HL-60/S4 treated with phorbol 12-myristate 13-acetate at 8.2 ng/mL for 4 days and 3 days (cell line): ENCODE measurements around the gene MED29.

Experiments used
- in situ Hi-C: fragments of 300-500 bp; cut with MboI; formaldehyde crosslinking; loops from 2 replicates; pipeline ENCODE4 v1.15.0; 2022; ENCODE audit warnings: low sequenced_read_pairs

MED29 gene, protein sequence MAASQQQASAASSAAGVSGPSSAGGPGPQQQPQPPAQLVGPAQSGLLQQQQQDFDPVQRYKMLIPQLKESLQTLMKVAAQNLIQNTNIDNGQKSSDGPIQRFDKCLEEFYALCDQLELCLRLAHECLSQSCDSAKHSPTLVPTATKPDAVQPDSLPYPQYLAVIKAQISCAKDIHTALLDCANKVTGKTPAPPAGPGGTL

DNA sequence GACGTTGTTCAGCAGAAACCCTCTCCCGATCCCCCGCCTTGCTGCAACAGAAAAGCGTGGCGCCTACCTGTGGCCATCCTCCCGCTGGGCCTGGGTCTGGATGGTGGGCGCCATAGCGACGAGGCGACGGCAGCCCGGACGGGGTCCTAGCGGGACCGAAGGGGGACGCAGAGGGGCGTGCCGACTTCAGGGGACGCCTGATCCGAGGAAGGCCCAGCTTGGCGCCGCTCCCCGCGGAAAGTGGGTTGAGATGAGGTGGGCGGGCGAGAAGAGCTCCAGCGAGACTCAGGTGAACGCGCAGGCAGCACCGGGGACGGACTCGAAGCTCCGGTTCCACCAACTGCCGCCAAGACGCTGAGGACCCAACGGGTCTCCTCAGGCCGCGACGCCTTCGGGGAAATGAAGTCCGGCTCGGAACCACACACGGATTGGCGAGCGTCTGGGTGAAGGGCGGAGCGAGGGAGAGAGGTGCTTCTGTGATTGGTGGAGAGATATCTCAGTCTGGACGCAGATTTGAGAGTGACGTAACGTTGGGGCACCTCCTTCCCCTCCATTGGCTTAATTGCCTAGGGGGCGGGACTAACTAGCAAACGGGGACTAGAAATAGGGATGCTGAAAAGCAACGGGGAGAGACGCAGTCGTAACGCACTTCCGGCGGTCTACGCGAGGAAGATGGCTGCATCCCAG, at the start of gene MED29, which contains the start of gene PAF1:
Gene MED29, plus strand, starts transcription at position 628 of the 687 bp plus-strand sequence. Its CDS starts 45 bp downstream, at position 673.
Gene PAF1, minus strand, starts transcription at position 356 of the 687 bp plus-strand sequence. Its CDS starts 242 bp downstream, at position 114.
- in situ Hi-C loops = no loop called here

DNA sequence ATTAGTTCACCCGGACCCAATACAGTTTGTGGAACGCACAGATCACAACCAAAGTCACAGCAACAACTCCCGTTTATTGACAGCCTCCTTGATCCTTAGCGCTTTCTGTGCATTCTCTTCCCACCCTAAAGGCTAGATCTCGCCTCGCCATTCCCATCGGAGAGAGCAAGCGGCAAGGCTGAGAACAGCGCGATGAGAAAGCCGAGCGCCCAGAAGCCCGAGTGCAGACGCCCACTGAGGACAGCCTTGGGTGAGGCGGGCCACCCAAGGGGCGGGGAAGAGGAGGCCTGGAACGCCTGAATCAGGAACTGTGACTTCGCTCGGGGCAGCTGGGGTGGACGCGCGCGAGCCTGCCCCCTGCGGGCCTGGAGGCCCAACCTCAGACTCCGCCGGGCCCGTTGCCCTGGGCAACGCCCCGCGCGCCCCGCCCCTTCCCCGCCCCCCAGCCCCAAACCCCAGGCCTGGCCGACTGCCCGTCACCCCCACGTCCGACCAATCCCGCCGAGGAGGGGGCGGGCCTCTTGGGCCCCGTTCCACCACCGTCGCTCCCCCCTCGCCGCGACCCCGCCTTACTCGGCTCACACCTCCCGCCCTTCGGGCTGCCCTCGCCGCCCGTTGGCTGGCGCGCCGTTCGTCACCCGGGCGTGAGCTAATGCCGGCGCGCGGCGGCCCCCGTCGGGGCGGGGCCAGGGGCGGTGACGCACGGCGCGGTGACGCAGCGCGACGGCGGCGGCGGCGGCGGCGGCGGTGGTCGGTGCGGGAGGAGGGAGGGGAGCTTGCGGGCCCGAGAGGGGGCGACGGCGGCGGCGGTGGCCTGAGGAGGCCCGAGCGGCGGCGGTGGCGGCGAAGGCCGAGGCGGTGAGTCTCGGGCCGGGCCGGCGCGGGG, 49.2 kb upstream of the MED29 start, which contains the start of gene SAMD4B:
Gene SAMD4B, plus strand, starts transcription at position 703 of the 886 bp plus-strand sequence. CDS start 14,473 bp downstream, outside the sequence.
- in situ Hi-C loops = no loop called here

DNA sequence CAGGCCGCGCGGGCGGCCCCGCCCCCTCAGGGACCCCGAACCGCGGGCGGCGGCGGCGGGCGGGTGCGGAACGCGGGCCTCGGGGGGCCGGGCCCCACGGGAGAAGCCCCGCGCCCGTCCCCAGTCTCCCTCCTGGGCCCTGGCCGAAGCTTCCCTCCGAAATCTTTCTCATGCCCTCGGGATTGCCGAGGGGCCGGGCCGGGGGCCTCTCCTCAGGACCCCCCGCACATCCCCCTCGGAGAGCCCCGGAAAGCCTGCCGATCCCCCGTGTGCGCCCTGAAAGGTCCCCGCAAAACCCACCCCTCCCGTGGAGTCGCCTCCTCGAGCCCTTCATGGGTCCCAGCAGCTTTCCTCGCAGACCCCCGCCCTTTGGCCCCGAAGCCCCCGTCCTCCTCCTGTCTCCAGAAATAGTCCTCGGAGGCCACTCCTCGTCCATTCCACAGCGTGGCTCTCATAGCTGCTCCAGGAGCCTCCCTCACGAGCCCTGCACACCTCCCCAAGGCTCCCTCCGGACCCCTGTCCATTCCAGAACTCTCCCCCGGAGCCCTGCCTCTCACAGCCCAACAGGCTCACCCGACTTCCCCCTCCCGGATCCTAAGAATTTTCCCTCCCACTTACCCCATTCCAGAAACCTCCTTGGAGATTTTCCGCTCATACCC, 48.4 kb upstream of the MED29 start:
- in situ Hi-C loops = no loop called here

DNA sequence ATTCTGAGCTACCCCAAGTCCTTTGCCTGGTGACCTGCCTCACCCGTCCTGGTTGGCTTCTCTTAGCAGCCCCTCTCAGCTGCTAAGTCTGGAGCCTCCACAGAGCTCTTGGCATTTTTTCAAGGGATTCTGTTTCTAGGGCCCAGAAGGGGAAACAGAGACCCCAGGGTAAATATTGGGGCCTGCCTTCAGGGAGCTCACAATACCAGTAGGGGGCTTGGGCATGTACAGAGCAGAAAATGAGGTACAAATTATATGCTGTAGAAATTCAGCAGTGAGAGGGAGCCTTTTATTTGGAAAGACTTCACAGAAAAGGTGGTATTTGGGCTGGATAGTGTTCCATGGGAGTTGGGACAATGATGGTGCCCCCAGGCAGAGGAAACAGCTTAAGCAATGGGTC, 45.2 kb upstream of the MED29 start:
- in situ Hi-C loops = no loop called here

DNA sequence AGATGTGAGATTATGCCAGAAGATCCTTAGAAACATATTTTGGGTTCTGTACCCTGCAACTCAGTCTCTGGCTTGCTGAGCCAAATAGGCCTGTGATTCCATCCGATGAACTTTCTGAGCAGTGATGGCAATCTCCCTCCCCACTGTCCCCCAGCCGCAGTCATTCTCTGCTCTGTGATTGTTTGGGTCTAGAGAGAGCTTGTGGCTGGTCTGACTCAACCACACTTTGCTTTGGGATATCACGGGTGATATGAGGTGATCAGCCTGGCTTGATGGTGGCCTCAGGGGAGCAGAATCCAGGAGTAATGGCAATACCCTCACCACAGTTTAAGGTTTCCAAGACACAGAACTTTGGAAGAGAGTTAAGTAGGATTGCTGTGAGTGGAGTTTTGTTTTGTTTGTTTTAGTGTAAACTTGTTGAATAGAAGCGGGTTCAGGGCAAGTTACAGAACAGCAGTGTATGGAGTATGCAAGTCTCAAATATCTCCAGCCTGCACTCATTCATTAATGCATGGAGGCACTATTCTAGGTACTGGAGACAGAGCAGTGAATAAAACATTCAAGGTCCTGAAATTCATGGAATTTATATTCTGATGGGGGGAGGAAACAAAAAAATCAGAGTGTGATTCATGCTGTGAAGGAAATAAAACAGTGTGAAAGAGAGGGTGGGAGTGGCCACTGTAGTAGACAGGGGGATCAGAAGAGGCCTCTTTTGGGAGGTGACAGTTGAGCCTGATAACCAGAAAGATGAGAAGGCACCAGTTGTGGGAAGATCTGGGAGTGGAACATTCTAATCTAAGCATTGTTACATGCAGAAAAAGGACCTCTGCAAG, 43.6 kb upstream of the MED29 start:
- in situ Hi-C loops = no loop called here

DNA sequence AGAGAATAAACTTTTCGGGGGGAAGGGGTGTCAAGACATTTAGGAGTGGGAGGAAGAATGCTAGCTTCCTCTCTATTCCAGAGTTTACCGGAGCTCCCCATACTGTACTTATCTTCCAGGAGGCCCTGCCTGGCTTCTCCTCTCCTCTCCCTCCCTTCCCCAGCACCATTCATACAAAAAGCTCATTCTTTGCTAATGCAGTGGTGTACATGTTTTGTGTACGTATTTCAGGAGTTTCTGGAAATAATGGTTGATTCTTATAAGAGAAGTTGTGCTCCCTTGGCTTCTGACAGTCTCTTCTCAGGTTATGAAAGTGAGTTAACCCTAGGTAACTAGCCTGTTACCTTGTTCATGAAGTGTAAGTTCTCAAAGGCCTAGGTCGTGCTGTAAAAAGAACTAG, 41.9 kb upstream of the MED29 start:
- in situ Hi-C loops = no loop called here

DNA sequence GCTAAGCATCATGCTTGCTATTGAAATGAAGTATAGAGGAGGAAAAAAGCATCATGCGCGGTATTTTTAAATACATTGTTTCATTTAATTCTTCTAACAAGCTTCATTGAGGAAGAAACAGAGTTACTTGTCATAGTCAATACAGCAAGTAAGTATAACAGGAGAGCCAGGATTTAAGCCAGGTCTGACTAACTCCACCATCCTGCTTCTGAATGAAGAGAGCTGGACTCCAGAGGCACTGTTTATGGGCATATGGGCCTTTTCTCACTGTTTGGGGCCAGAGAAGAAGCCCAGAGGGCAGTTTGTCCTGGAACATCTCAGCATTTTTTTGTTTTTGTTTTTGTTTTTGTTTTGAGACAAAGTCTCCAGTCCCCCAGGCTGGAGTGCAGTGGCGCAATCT, 41.0 kb upstream of the MED29 start:
- in situ Hi-C loops = no loop called here

DNA sequence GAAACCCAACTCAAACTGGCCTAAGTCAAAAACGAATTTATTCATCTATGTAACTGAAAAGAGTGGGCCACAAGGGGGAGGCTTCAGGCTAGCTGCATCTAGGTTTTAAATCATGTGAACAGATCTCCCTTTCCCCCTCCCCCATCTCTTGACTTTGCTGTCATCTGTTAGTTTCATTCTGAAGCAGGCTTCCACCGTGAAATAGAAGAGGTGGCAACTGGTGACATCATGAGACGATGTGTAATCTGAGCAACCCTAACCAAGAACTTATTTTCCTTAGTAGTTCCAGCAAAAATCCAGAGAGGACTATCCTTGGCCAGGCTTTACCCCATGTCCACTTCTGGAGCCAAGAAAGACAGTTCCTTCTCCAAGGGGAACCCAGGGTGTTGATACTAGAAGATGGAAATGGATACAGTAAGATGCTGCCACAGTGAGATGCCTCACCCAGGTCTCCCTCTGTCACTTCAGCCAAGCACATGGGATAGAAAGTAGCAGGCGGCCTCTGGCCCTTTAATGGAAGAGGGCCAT, 39.6 kb upstream of the MED29 start:
- in situ Hi-C loops = no loop called here

DNA sequence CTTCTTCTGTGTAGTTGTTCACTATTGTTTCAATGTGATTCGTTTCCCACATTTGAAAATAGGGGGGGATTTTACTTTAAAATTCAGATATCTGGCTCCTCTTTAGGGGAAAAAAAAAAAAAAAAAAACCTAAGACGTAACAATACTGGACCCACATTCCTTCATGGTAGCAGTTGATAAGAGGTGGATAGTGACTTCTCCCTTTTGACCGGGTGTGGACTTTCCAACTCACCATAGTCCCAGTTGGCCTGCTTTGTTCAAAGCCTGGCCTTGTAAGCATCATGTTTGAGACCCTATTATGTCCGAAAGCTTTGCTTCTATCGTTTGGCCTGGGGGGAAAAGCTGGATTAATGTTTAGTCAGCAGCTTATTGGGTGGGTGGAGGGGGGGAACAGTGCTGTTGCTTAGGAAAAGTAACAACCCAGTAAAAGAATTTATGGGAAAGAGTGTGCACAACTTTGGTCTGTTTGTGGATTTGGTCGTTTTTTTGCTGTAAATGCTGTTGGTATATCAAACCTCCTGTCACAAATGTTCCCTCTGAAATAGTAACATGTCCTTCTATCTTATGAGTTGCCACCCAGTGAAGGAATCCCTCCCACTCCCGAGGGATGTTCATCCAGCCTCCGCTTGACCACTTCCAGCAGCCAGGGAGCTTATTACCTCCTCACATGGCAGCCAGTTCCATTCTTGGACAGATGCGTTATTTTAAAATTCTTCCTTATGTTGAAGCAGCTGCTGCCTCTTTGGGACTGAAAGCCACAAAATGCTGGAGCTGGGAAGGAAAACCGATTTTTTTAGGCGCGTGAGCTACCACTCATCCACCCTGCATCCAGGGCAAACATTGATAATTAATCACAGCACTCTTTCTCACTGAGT, 38.6 kb upstream of the MED29 start:
- in situ Hi-C loops = no loop called here

DNA sequence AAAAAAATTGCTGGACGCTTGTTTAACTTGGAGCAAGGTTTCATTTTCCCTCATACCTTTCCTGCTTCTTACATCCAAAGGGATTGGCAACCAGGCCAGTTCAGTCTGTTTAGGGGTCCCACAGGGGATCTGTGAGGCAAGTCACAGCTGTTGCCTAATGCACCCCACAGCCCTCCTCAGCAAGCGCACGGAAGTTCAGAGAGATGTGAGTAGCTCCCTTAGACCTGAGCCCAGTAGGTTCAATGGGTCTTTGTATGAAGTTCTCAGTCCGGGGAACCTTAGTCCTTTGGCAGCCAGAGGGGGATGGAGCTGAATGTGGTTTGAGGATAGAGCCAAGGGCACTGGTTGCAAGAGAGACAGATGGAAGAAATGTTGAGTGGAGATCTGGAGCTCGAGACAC, 35.9 kb upstream of the MED29 start:
- in situ Hi-C loops = no loop called here

DNA sequence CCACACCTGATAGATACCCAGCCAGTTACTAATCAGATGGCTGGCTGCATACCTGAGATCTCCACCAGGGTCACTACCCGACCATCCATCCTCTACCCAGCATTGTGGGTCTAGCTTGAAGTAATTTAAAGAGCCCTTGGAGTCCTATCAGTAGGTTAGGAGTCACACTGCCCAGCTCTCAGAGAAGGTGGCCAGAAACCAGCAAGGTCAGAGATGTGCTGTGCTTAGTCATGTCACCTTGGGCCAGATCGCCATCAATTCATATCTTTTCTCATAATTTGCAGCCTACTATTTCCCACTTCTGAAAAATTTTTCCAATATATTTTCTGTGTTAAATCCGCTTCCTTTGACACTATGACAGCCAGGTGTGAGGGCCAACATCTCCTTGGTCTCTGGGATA, 35.1 kb upstream of the MED29 start:
- in situ Hi-C loops = no loop called here

DNA sequence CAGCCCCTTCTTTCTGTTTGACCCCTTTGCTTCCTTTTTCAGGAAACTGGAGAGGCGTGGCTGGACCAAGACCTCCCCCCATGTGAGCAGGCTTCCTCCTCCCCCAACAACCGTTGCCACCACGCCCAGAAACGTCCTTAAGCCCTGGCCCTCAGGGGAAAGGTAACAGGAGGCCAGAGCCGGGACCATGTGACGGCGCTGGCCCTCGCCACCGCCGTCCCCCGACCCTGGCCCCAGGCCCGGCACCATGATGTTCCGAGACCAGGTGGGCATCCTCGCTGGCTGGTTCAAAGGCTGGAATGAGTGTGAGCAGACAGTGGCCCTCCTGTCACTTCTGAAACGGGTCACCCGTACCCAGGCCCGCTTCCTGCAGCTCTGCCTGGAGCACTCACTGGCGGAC, 34.5 kb upstream of the MED29 start:
- in situ Hi-C loops = no loop called here

DNA sequence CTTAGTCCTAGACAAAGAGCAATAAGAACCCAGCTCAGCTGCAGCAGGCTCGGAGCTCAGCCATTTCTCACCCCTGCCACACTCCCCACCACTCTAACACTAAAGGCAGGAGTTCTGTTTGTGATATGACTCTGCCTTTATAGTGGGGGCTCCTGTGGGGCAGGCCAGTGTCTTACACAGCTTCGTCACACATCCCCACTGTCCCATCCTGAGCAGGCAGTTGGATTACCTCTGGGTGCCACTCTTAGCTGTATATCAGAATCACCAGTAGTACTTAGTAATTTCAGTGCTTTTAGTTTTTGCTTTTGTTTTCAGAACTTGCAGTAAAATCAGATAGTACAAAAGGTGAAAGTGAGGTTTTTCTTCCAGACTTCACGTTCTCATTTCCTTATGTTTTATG, 32.2 kb upstream of the MED29 start:
- in situ Hi-C loops = no loop called here

DNA sequence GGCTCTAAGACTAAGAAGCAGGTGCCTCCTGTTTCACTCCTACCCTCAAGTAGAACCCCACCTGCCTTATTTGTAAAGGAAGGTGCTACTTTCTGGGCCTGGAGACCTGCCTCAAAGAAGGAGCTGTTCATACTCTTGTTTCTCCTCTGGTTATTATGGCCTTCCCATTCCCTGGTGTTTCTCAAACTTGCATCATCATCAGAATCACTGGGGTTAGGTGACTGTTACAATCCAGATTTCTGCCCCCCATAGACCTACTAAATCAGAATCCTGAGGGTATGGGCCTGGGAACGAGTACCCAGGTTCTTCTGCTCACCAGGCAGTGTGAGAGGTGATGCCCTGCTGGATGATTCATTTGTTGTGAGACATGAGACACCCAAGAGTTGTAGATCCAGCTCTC, 30.6 kb upstream of the MED29 start:
- in situ Hi-C loops = no loop called here

DNA sequence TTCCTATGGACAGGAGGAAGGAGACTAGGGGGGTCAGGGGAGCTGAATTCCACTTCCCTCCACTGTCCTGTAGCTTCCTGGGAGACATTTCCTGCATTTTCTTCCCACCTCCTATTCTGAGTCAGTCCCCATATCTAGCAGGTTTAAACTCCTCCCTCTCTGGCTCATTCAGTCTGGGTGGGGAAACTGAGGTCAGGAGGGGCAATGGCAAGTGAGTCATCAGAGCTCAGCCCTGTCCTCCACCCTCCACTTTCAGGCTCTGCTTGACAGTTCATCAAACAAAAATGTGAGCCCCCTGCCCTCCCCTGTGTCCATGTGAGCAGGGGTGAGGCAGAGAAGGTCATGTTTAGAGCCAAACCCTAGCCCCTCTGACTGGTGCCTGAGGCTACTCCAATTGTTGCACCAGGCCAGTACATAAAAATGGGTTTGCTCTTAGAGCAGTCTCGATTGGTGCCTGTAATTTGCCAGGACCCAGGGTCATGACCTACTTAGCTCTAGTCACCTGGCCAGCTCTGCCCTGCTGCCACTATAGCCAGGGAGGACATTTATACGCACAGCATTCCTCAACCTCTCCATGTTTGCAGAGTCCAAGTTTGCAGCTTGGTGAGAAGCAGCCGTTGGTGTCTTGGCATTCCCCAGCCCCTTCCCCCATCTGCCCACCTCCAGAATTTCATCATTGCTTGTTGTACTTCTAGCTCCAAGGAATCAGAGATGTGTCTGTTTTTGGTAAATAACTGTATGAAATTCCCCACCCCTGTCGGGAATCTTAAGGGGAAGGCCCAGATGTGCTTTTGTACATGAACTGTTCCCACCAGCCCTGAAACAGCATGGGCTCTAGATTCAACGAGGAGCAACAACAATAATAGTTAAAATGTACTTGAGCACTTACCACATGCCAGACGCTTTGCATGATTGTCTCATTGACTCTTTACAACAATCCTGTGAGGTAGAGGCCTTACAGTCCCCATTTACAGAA, 28.2 kb upstream of the MED29 start:
- in situ Hi-C loops = no loop called here

DNA sequence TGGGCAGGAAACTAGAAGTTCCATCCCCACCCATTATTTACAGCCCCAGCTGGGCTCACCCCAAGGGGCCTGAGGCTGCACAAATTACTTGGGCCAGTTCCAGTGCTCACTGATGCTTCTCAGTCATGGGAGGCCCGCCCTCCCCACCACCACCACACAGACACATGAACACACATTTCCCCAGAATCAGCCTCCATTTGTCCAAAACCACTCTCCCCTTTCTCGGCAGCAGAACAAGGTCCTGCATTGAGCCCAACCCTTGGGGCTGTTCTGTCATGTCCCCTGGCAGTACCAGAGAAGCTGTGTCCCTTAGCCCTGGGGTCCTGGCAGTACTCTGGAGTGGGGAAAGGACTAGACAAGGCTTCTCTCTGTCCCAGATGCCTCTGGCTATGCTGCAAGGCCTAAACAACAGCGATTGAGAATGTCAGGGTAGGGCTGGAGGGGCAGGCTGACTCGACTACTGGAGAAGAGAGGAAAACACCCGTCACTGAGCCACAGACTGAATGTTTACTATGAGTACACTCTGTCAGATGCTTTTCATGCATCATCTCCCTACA, 27.2 kb upstream of the MED29 start:
- in situ Hi-C loops = no loop called here

DNA sequence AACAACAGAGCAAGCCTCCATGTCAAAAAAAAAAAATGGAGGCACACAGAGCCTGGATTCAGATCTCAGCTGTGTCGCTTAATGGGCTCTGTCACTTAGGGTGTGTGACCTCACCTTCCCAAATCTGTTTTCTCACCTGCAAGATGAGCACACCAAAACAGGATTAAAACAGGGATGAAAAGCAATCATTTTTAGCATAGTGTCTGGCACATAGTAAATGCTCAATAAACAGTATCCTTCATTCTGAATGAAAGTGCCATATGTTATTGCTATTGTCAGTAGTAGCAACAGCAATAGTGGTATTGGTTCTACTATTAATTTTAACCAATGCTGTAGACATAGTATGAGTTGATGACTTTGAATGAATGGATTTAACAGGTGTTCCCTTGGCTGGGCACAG, 25.6 kb upstream of the MED29 start:
- in situ Hi-C loops = no loop called here
